IPS DF 6.9 (cell line): Measurements from ENCODE around the gene CAPN5.

ENCODE experiments used
- DNase-seq: peaks from one replicate; pipeline ENCODE4 v3.0.0-alpha.2; 2013; ENCODE audit warnings: low read depth, low spot score
- H3K27ac ChIP-seq: one replicate; pipeline ENCODE4 v1.5.1; 2013; ENCODE audit warnings: low read length, control low read depth
- H3K27me3 ChIP-seq: 2 replicates; pipeline ENCODE4 v1.6.1; 2013; ENCODE audit warnings: mild to moderate bottlenecking, low read length; ENCODE audit not compliant: control insufficient read depth, insufficient read depth
- H3K36me3 ChIP-seq: 2 replicates; pipeline ENCODE4 v1.6.1; 2013; ENCODE audit warnings: low read length; ENCODE audit not compliant: control insufficient read depth, insufficient read depth
- H3K4me1 ChIP-seq: 2 replicates; pipeline ENCODE4 v1.6.1; 2013; ENCODE audit warnings: low read length; ENCODE audit not compliant: control insufficient read depth, insufficient read depth
- H3K4me3 ChIP-seq: 2 replicates; pipeline ENCODE4 v1.5.1; 2013; ENCODE audit warnings: mild to moderate bottlenecking, low read length
- H3K9me3 ChIP-seq: 2 replicates; pipeline ENCODE4 v1.6.1; 2013; ENCODE audit warnings: low read length, inconsistent platforms; ENCODE audit not compliant: control insufficient read depth, insufficient read depth
- WGBS: extraction: QIAGEN DNeasy Blood & Tissue Kit; methylation state at CpG from one replicate; pipeline ENCODE4 v1.1.7; 2013; ENCODE audit warnings: mixed read lengths, missing lambda C conversion rate; ENCODE audit not compliant: insufficient read length, insufficient coverage; 5-methylcytosine and 5-hydroxymethylcytosine counted together

Gene CAPN5

GRCh38 chr11:77150836-77151235 is 84.1 kb downstream of the CAPN5 start:
- no peak overlapping the region for H3K27ac ChIP-seq
- H3K4me1 ChIP-seq = peaks cover 3% of the 10 kb centered on the region; the same call in 1 of the 2 replicates
- H3K36me3 ChIP-seq = no peaks in the 10 kb centered on the region
- WGBS = no CpG with 5 or more reads among the region's 10 CpGs
- H3K4me3 ChIP-seq = no peak overlapping the region
- no peaks in the 10 kb centered on the region for H3K9me3 ChIP-seq
- DNase-seq = no peak
- no peaks in the 10 kb centered on the region for H3K27me3 ChIP-seq

- no peak overlapping the region for H3K27ac ChIP-seq
- H3K9me3 ChIP-seq = no peaks in the 10 kb centered on the region
- DNase-seq = no peak
- no peaks in the 10 kb centered on the region for H3K36me3 ChIP-seq
- WGBS = no CpG with 5 or more reads among the region's 11 CpGs
- H3K4me1 ChIP-seq = peaks cover 3% of the 10 kb centered on the region; the same call in 1 of the 2 replicates
- H3K27me3 ChIP-seq = no peaks in the 10 kb centered on the region
- no peak overlapping the region for H3K4me3 ChIP-seq
Observed at GRCh38 chr11:77151804-77152509, 85.2 kb downstream of the CAPN5 start.

GRCh38 chr11:77152846-77153245 is 86.1 kb downstream of the CAPN5 start:
- Histone ChIP-seq H3K27me3 (no peaks in the 10 kb centered on the region), H3K9me3 (no peaks in the 10 kb centered on the region), H3K4me3 (no peak overlapping the region), H3K36me3 (no peaks in the 10 kb centered on the region), H3K4me1 (peaks cover 3% of the 10 kb centered on the region; the same call in 1 of the 2 replicates), H3K27ac (no peak overlapping the region)
- no CpG with 5 or more reads among the region's 6 CpGs for WGBS
- DNase-seq = no peak

- Histone ChIP-seq H3K36me3 (no peaks in the 10 kb centered on the region), H3K4me1 (peaks cover 2% of the 10 kb centered on the region; the same call in 1 of the 2 replicates), H3K9me3 (no peaks in the 10 kb centered on the region), H3K27me3 (no peaks in the 10 kb centered on the region), H3K4me3 (no peak overlapping the region), H3K27ac (no peak overlapping the region)
- no CpG with 5 or more reads among the region's 20 CpGs for WGBS
- DNase-seq = no peak
Observed at GRCh38 chr11:77153276-77154185, 86.8 kb downstream of the CAPN5 start.

- Histone ChIP-seq H3K4me3 (no peak overlapping the region), H3K9me3 (no peaks in the 10 kb centered on the region), H3K27me3 (no peaks in the 10 kb centered on the region), H3K36me3 (no peaks in the 10 kb centered on the region), H3K27ac (no peak overlapping the region), H3K4me1 (no peaks in the 10 kb centered on the region)
- no CpG with 5 or more reads among the region's 10 CpGs for WGBS
- no peak for DNase-seq
Observed at GRCh38 chr11:77154381-77155081, 87.8 kb downstream of the CAPN5 start.

- Histone ChIP-seq H3K36me3 (no peaks in the 10 kb centered on the region), H3K4me1 (no peaks in the 10 kb centered on the region), H3K27me3 (no peaks in the 10 kb centered on the region), H3K9me3 (no peaks in the 10 kb centered on the region), H3K27ac (no peak overlapping the region), H3K4me3 (no peak overlapping the region)
- DNase-seq = no peak
- no CpG with 5 or more reads among the region's 4 CpGs for WGBS
Observed at GRCh38 chr11:77155082-77155475, 88.3 kb downstream of the CAPN5 start.

GRCh38 chr11:77155556-77156130 is 88.9 kb downstream of the CAPN5 start:
- no peak for DNase-seq
- H3K4me1 ChIP-seq = no peaks in the 10 kb centered on the region
- no peaks in the 10 kb centered on the region for H3K36me3 ChIP-seq
- no peaks in the 10 kb centered on the region for H3K9me3 ChIP-seq
- WGBS = no CpG with 5 or more reads among the region's 13 CpGs
- H3K4me3 ChIP-seq = no peak overlapping the region
- no peaks in the 10 kb centered on the region for H3K27me3 ChIP-seq
- H3K27ac ChIP-seq = no peak overlapping the region

- H3K9me3 ChIP-seq = no peaks in the 10 kb centered on the region
- H3K36me3 ChIP-seq = no peaks in the 10 kb centered on the region
- no CpG with 5 or more reads among the region's 26 CpGs for WGBS
- no peaks in the 10 kb centered on the region for H3K27me3 ChIP-seq
- H3K4me3 ChIP-seq = no peak overlapping the region
- no peak for DNase-seq
- H3K27ac ChIP-seq = no peak overlapping the region
- H3K4me1 ChIP-seq = no peaks in the 10 kb centered on the region
Observed at GRCh38 chr11:77156396-77157195, 89.8 kb downstream of the CAPN5 start.

- no peak for DNase-seq
- no peak overlapping the region for H3K27ac ChIP-seq
- H3K36me3 ChIP-seq = no peaks in the 10 kb centered on the region
- H3K4me3 ChIP-seq = no peak overlapping the region
- H3K9me3 ChIP-seq = no peaks in the 10 kb centered on the region
- WGBS = no CpG with 5 or more reads among the region's 19 CpGs
- no peaks in the 10 kb centered on the region for H3K27me3 ChIP-seq
- H3K4me1 ChIP-seq = no peaks in the 10 kb centered on the region
Observed at GRCh38 chr11:77158041-77158695, 91.4 kb downstream of the CAPN5 start.
